IMR-90 (cell line): ENCODE results near the gene SLC52A1. TPM values are rescaled to one million over a fixed set of nuclear protein-coding genes. Genes with fewer than 3 reads are reported as not detected.

ENCODE experiments used
- ATAC-seq: fragments of 200-7000 bp; cut with Tn5 transposase; 2 replicates; pipeline ENCODE4 v1.9.1; 2020; ENCODE audit warnings: low read depth, mild to moderate bottlenecking, moderate library complexity
- BruUV-seq: library from RNA; stranded (reverse); fragments of 400-500 nt; replicated peaks from 2 replicates; lab custom pipeline; 2021; lab: Mats Ljungman, UMichigan
- CTCF ChIA-PET: fragments of 300-600 bp; formaldehyde crosslinking; extraction: SDS; loops from one replicate; lab custom pipeline; 2021; ENCODE audit warnings: antibody characterized with exemption; lab: Yijun Ruan, JAX
- POLR2A ChIA-PET: fragments of 300-600 bp; sonication (Branson Sonifier 250); formaldehyde crosslinking; loops from one replicate; lab custom pipeline; 2022; ENCODE audit warnings: antibody characterized with exemption; ENCODE audit not compliant: unreplicated experiment; lab: Charles Lee
- DNase-seq: peaks from one replicate; pipeline ENCODE4 v3.0.0; 2013
- H2AFZ ChIP-seq: replicated peaks from 2 replicates; pipeline ENCODE3; 2013; ENCODE audit warnings: low read length, mild to moderate bottlenecking; ENCODE audit not compliant: poor library complexity
- H2AK5ac ChIP-seq: 2 replicates; pipeline ENCODE4 v1.6.1; 2013; ENCODE audit warnings: low read depth, low read length, inconsistent platforms
- H2AK9ac ChIP-seq: replicated peaks from 2 replicates; pipeline ENCODE3; 2013; ENCODE audit warnings: mild to moderate bottlenecking, low read depth, low read length, moderate library complexity; ENCODE audit not compliant: poor library complexity
- H2BK120ac ChIP-seq: 2 replicates; pipeline ENCODE4 v1.6.1; 2013; ENCODE audit warnings: low read depth, low read length, inconsistent platforms
- H2BK15ac ChIP-seq: 3 replicates; pipeline ENCODE4 v1.6.1; 2013; ENCODE audit warnings: low read depth, low read length, inconsistent platforms
- H2BK20ac ChIP-seq: 2 replicates; pipeline ENCODE4 v1.6.1; 2013; ENCODE audit warnings: low read depth, mild to moderate bottlenecking, inconsistent platforms, low read length, moderate library complexity
- H2BK5ac ChIP-seq: 2 replicates; pipeline ENCODE4 v1.6.1; 2013; ENCODE audit warnings: mild to moderate bottlenecking, low read depth, low read length, inconsistent platforms; ENCODE audit not compliant: poor library complexity, severe bottlenecking
- H3K14ac ChIP-seq: replicated peaks from 2 replicates; pipeline ENCODE4 v1.6.1; 2013; ENCODE audit warnings: low read depth, low read length, inconsistent platforms
- H3K18ac ChIP-seq: 2 replicates; pipeline ENCODE4 v1.6.1; 2013; ENCODE audit warnings: low read depth, low read length, control low read depth
- H3K23ac ChIP-seq: 2 replicates; pipeline ENCODE4 v1.6.1; 2013; ENCODE audit warnings: low read depth, low read length, inconsistent platforms
- H3K27ac ChIP-seq: 2 replicates; pipeline ENCODE4 v1.5.1; 2013; ENCODE audit warnings: mild to moderate bottlenecking, control low read depth, low read length; ENCODE audit not compliant: insufficient read depth
- H3K27me3 ChIP-seq: 2 replicates; pipeline ENCODE4 v1.6.1; 2013; ENCODE audit warnings: low read length; ENCODE audit not compliant: control insufficient read depth, insufficient read depth
- H3K36me3 ChIP-seq: 2 replicates; pipeline ENCODE4 v1.6.1; 2013; ENCODE audit warnings: low read length, mixed read lengths; ENCODE audit not compliant: control insufficient read depth, insufficient read depth
- H3K4ac ChIP-seq: 2 replicates; pipeline ENCODE4 v1.6.1; 2013; ENCODE audit warnings: low read depth, low read length, inconsistent platforms
- H3K4me1 ChIP-seq: 2 replicates; pipeline ENCODE4 v1.6.1; 2013; ENCODE audit warnings: low read length, mixed read lengths; ENCODE audit not compliant: control insufficient read depth, insufficient read depth
- H3K4me2 ChIP-seq: 2 replicates; pipeline ENCODE4 v1.6.1; 2013; ENCODE audit warnings: low read depth, mild to moderate bottlenecking, control low read depth, low read length, moderate library complexity
- H3K4me3 ChIP-seq: 2 replicates; pipeline ENCODE4 v1.5.1; 2013; ENCODE audit warnings: low read depth, mild to moderate bottlenecking, control low read depth, low read length, moderate library complexity; ENCODE audit not compliant: insufficient read depth
- H3K56ac ChIP-seq: 2 replicates; pipeline ENCODE4 v1.6.1; 2013; ENCODE audit warnings: low read length, inconsistent platforms; ENCODE audit not compliant: insufficient read depth; ENCODE audit errors: extremely low read depth
- H3K79me1 ChIP-seq, 2 experiments: 2 replicates each; pipeline ENCODE4 v1.6.1; 2013; ENCODE audit warnings: low read length in 2 of 2, inconsistent platforms in 1 of 2, low read depth in 1 of 2
- H3K9ac ChIP-seq: 2 replicates; pipeline ENCODE4 v1.6.1; 2013; ENCODE audit warnings: low read depth, low read length, control low read depth
- H3K9me1 ChIP-seq: 2 replicates; pipeline ENCODE4 v1.6.1; 2013; ENCODE audit warnings: low read length, inconsistent platforms; ENCODE audit not compliant: insufficient read depth
- H3K9me3 ChIP-seq: 2 replicates; pipeline ENCODE4 v1.6.1; 2013; ENCODE audit warnings: low read length; ENCODE audit not compliant: control insufficient read depth, insufficient read depth
- H4K20me1 ChIP-seq: 2 replicates; pipeline ENCODE4 v1.6.1; 2013; ENCODE audit warnings: low read length, inconsistent platforms; ENCODE audit not compliant: insufficient read depth
- H4K5ac ChIP-seq: 2 replicates; pipeline ENCODE4 v1.6.1; 2013; ENCODE audit warnings: mild to moderate bottlenecking, low read depth, low read length, control low read depth
- H4K8ac ChIP-seq, 2 experiments: 2 replicates each; pipeline ENCODE4 v1.6.1; 2013; ENCODE audit warnings: low read depth in 2 of 2, low read length in 2 of 2, control low read depth in 1 of 2, inconsistent platforms in 1 of 2
- H4K91ac ChIP-seq: 2 replicates; pipeline ENCODE4 v1.6.1; 2013; ENCODE audit warnings: low read depth, low read length, inconsistent platforms; ENCODE audit not compliant: insufficient read depth
- BHLHE40 ChIP-seq: fragments of 150-350 bp; IDR thresholded peaks from 2 replicates; pipeline ENCODE4 v1.6.1; 2016; ENCODE audit warnings: mild to moderate bottlenecking, low read depth, low read length
- CEBPB ChIP-seq: IDR thresholded peaks from 2 replicates; pipeline ENCODE4 v1.6.1; 2012; ENCODE audit warnings: low read depth, low read length, improper control_type of control experiment
- CHD1 ChIP-seq: IDR thresholded peaks from 2 replicates; pipeline ENCODE4 v1.6.1; 2012; ENCODE audit warnings: low read depth, low read length, improper control_type of control experiment
- MAFK ChIP-seq: IDR thresholded peaks from 2 replicates; pipeline ENCODE4 v1.6.1; 2012; ENCODE audit warnings: low read depth, low read length, improper control_type of control experiment
- MAZ ChIP-seq: IDR thresholded peaks from 2 replicates; pipeline ENCODE4 v1.6.1; 2012; ENCODE audit warnings: low read depth, mild to moderate bottlenecking, low read length, improper control_type of control experiment, moderate library complexity, borderline replicate concordance
- MXI1 ChIP-seq: IDR thresholded peaks from 2 replicates; pipeline ENCODE4 v1.6.1; 2012; ENCODE audit warnings: low read depth, mild to moderate bottlenecking, low read length, moderate library complexity, borderline replicate concordance
- RCOR1 ChIP-seq: IDR thresholded peaks from 2 replicates; pipeline ENCODE4 v1.6.1; 2012; ENCODE audit warnings: mild to moderate bottlenecking, low read length, improper control_type of control experiment; ENCODE audit not compliant: insufficient replicate concordance
- RFX5 ChIP-seq: IDR thresholded peaks from 2 replicates; pipeline ENCODE4 v1.8.0; 2012; ENCODE audit warnings: low read depth, mild to moderate bottlenecking, low read length, moderate library complexity
- USF2 ChIP-seq: fragments of 150-350 bp; IDR thresholded peaks from 2 replicates; pipeline ENCODE4 v1.6.1; 2017; ENCODE audit warnings: mild to moderate bottlenecking, antibody characterized with exemption, low read length, low read depth
- WGBS, 2 experiments: methylation state at CpG; one replicate each; pipeline versions ENCODE4 v1.1.5 to v1.1.7; 2013; ENCODE audit warnings: missing lambda C conversion rate in 2 of 2; ENCODE audit not compliant: insufficient read length in 1 of 2; ENCODE audit errors: extremely low coverage in 2 of 2; 5-methylcytosine and 5-hydroxymethylcytosine counted together
- dilution Hi-C: fragments of 300-500 bp; cut with HindIII; formaldehyde crosslinking; loops from one replicate; pipeline ENCODE4 v1.14.3; 2018; ENCODE audit warnings: low sequenced_read_pairs; ENCODE audit not compliant: unreplicated experiment
- in situ Hi-C: fragments of 300-500 bp; cut with MboI; formaldehyde crosslinking; loops from 3 replicates; pipeline ENCODE4 v1.14.3; 2019; ENCODE audit warnings: low sequenced_read_pairs, inconsistent platforms, mixed read lengths
- intact Hi-C: fragments of 100-400 bp; cut with micrococcal nuclease; formaldehyde crosslinking; loops from 2 replicates; pipeline ENCODE4 v1.10.0; 2022
- polyA plus RNA-seq, 3 experiments: library from polyadenylated mRNA; depleted of rRNA; stranded (reverse); fragments of >200 nt; gene quantifications; 2 replicates each; pipeline ENCODE4 v1.2.3, GENCODE V29; 2012; ENCODE audit warnings: low replicate concordance in 1 of 3
- total RNA-seq: library from RNA; depleted of rRNA; stranded (reverse); fragments of >200 nt; gene quantifications from 2 replicates; pipeline ENCODE4 v1.2.3, GENCODE V29; 2012

The SLC52A1 gene
- total and polyA plus RNA-seq, 2 of the 4 experiments (the other 2 are of a cell fraction), result not detected

- Histone ChIP-seq H3K36me3 (peaks cover 51% of the 10 kb centered on the region), H3K23ac (no peak overlapping the region), H3K9me1 (peaks cover 8% of the 10 kb centered on the region), H4K20me1 (peaks cover 6% of the 10 kb centered on the region; the same call in 1 of the 2 replicates), H4K5ac (no peak overlapping the region), H3K4me1 (no peaks in the 10 kb centered on the region; the same call in 1 of the 2 replicates), H4K91ac (no peak overlapping the region), H3K18ac (no peak overlapping the region), H3K9me3 (no peaks in the 10 kb centered on the region), H3K56ac (no peak overlapping the region), H2BK120ac (no peak overlapping the region), H3K4me3 (no peak overlapping the region), H3K14ac (no peak overlapping the region), H2AK5ac (no peak overlapping the region), H2AFZ (no peak overlapping the region), H2BK5ac (no peak overlapping the region), H3K4ac (no peak overlapping the region), H2BK15ac (no peak overlapping the region), H4K8ac (no peak overlapping the region), H3K9ac (no peak overlapping the region), H2BK20ac (no peak overlapping the region), H3K4me2 (no peak overlapping the region), H2AK9ac (no peak overlapping the region), H3K27ac (no peak overlapping the region), H3K79me1 (peaks cover 20 to 22% of the 10 kb centered on the region in 2 experiments), H3K27me3 (no peaks in the 10 kb centered on the region)
- ChIA-PET CTCF (no interaction called here), POLR2A (no interaction called here)
- no CpG with 5 or more reads among the region's 4 CpGs for WGBS, 2 experiments
- dilution Hi-C loops (no loop called here), in situ Hi-C loops (no loop called here), intact Hi-C loops (no loop called here)
- DNase-seq (no peak), ATAC-seq (no peak)
- BruUV-seq, result no TSS peak
- TF ChIP-seq MAFK (no peak), MAZ (no peak), USF2 (no peak), CHD1 (no peak), CEBPB (no peak), BHLHE40 (no peak), RFX5 (no peak), RCOR1 (no peak), MXI1 (no peak)
Measured at GRCh38 chr17:5014357-5014756, 20.9 kb downstream of the SLC52A1 start.
